NCI-H1694 treated with DMSO at 0.1 percent for 48 hours (cell line): ENCODE results near the gene CMTM4.
"Not testable (repeated sequence)": the region's sequence is repeated elsewhere in the genome, so short reads cannot be mapped to it uniquely, and the experiment has no call there.

Source experiments
- DNase-seq: peaks from one replicate; lab custom pipeline; 2025; lab: John Stamatoyannopoulos, UW

CMTM4 gene

DNA sequence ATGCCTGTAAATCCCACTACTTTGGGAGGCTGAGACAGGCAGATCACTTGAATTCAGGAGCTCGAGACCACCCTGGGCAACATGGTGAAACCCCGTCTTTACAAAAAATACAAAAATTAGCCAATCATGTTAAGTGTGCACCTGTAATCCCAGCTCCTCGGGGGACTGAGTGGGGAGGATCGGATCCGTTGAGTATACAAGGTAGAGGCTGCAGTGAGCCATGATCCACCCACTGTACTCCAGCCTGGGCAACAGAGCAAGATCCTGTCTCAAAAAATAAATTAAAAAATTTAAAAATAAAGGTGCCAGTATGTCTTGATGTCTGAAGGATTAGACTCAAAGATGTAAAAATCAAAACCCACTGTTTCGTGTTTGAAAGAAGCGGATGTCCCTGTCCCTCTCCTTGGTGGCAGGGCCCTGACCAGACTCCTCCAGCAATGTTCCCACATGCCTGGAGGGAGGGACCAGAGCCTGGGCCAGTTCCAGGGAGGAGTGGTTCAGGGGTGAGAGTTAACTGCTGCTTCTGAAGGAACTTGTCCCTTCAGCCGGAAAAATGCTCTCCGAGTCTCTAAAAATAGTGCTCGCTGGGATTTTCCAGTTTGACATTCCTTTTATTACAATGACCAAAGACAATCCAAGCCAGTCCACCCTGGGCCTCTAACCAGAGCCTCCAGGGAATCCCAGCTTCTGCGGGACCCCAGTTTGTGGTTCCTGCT, 9.4 kb upstream of the CMTM4 start:
- no peak for DNase-seq

DNA sequence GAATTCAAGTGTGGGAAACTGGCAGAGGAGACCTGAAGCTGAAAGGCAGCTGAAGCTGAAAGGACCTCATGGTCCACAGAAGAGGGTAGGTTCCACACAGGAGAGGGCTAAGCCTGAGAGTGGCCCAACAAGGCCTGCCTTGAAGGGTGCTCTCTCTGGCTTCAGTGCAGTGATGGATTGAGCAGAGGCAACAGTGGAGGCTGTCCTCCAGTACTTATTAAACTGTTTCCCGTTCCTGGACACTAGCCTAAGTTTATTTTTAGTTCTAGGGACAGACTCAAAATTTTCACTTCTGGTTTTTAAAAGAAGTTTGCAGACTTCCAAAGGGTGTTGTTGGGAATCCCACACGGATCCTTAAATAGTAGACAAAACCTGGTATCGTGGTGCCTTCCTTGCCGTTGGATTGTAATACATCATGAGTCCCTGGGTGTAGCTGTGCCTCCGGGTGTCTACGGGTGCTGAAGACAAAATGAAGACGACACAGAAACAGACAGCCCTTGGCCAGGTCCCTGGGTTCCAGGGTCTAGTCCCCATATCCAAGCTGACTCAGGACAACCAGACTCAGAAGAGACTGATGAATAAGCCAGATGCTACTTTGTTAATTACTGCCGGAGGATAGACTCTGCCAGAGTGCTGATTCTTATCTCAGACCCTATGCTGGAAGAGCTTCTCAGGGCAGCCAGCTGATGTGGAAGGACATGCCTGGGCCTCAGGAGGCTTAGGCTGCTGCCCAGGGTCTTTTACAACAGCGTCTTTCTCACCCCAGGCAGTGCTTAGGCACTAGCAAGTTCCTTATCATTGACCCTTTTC, 7.1 kb upstream of the CMTM4 start:
- peak; percentile 26 for DNase-seq

- no peak for DNase-seq
Measured at GRCh38 chr16:66701516-66701915, 5.0 kb upstream of the CMTM4 start.

- no peak for DNase-seq
Measured at GRCh38 chr16:66701026-66701425, 4.5 kb upstream of the CMTM4 start.

- DNase-seq: no peak
Measured at GRCh38 chr16:66699898-66700297, 3.4 kb upstream of the CMTM4 start.

DNA sequence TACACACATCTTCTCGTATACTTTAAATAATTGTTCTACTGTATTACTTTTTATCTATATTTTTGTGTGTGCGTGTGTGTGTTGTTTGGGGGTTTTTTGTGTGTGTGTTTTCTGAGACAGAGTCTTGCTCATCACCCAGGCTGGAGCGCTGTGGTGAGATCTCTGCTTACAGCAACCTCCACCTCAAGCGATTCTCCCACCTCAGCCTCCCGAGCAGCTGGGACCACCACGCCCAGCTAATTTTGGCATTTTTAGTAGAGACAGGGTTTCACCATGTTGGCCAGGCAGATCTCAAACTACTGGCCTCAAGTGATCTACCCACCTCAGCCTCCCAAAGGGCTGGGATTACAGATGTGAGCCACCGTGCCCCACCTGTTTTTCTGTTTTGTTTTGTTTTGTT, 1.5 kb upstream of the CMTM4 start:
- no peak for DNase-seq

DNA sequence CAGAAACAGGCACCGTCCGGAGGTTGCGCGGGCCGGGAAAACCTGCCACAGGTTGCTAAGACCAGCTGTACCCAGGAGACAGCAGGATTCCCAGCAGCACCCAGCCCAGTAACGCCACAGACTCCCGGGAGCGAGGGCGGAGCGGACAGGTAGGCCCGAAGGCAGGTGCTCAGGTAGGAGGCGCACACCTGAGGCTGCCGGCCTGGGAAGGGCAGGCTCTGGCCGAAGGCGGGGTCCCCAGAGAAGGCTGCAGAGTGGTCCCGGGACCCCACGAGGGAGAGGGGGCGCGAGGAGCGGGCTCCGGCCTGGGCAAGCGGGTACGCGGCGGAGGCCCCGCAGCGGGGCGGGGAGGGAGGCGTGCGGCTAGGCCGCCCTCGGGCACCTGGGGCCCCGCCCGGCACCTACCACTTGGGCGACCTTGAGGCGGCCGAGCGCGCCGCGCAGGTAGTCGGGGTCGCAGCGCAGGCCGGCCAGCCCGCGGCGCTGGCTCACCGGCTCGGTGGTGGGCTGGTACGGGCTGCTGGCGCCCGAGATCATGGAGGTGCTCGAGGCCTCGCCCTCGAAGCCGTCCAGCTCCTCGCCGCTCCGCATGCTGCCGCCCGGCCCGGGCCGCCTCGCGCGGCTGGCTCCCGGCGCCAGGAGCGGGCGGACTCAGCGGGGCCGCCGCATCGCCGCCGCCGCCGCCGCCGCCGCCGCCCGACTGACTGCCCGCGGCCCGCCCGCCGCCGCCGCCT, 441 bp downstream of the CMTM4 start:
- DNase-seq: peak; percentile 29

- no peak for DNase-seq
Measured at GRCh38 chr16:66695471-66695934, 1.0 kb downstream of the CMTM4 start.

DNA sequence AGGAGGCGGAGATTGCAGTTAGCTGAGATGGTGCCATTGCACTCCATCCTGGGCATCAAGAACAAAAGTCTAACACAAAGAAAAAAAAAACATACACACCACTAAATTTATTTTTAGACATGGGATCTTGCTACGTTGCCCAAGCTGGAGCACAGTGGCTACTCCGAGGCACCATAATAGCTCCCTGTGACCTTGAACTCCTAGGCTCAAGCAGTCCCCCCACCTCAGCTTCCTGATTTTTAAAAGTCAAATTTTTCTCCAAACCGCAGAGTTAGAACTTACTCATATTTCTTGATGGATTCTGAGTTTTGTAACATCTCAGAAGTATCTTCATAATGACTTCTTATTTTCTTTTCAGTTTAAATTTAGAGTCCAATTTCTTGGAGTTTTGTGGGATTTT, 3.4 kb downstream of the CMTM4 start:
- no peak for DNase-seq

- no peak for DNase-seq
Measured at GRCh38 chr16:66692341-66692740, 4.2 kb downstream of the CMTM4 start.

DNA sequence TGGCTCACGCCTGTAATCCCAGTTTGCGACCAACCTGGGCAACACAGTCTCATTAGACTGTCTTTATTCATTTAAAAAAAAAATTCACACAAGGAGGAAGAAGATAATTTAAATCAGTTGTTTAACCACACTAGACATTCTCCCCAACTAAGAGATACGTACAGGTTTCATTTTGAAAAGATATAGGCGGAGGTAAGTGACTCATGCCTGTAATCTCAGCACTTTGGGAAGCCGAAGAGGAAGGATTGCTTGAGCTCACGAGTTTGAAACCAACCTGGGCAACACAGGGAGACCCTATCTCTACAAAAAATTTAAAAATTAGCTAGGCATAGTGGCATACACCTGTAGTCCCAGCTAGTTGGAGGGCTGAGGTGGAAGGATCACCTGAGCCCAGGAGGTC, 5.3 kb downstream of the CMTM4 start:
- no peak for DNase-seq

DNA sequence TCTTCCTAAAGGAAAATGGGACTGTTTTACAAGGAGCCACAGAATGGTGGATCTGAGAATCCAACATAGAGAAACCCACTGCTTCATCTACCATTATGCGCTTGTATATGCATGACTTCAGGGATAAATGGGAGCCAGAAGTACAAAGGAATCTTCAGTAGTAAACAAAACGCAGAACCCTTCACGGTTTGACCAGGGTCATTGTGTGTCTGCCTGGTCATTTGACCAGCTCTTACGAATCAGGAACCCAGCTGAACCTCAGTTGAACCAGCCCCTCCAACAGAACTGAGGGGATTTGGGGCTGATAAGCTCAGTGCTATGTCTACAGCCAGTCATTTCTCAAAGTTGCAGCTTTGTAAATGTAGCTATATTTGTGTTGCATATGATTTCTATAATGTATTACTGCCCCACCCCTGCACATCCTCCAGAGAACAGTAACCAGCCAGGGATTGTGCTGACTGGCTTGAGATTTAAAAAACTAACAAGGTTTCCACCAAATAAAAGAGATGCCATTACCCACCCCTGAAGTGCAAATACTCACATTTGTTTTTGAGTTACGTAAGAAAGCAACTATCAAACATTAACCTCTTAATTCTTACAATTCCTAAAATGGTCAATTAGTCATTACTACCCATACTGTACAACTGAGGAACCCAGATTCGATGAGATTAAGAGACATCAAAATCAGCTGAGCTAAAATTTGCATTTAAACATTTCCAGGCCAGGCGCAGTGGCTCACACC, 6.3 kb downstream of the CMTM4 start:
- DNase-seq: no peak

GRCh38 chr16:66689282-66689681, 7.3 kb downstream of the CMTM4 start:
- DNase-seq: no peak

DNA sequence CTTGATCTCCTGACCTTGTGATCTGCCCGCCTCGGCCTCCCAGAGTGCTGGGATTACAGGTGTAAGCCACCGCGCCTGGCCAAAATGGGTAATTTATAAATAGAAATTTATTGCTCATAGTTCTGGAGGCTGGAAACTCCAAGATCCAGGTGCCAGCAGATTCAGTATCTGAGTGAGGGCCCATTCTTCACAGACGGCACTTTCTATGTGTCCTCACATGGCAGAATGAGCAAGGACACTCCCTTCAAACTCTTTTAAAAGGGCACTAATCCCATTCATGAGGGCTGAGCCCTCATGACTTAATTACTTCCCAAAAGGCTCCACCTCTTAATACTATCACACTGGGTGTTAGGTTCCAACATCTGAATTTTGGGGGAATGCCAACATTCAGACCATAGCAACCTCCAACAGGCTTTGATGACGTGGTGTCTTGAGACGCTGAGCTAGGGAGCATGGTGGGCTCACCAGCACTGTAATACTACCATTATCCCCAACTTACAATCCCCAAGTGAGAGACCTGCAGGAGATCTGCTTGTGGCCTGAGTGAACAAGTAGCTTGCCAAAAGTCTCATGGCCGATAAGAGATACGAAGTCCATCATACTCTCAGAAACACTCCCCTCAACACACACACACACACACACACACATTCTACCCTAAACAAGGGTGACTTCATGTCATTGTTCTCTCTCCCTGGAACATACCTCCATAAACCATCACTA, 8.5 kb downstream of the CMTM4 start:
- DNase-seq: no peak

- not testable (repeated sequence) for DNase-seq
Measured at GRCh38 chr16:66685501-66686115, 10.9 kb downstream of the CMTM4 start.

DNA sequence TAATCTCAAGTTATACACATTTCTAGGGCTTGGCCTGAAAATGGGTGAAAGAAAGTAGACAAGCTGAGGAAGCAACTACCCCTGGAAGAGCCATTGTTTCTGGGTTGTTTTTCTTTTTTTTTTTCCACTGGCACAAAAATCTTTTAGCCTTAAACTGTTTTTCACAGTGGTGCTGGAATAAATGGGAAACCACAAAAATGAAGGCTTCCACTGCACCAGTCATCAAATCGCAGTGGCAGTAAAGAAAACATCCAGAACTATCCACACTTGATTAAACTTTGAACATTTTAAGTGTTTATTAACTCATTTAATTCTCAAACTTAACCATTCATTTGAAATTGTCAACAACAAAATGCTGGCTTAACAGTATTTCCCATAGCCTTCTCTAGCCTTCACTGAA, 14.3 kb downstream of the CMTM4 start:
- no peak for DNase-seq

DNA sequence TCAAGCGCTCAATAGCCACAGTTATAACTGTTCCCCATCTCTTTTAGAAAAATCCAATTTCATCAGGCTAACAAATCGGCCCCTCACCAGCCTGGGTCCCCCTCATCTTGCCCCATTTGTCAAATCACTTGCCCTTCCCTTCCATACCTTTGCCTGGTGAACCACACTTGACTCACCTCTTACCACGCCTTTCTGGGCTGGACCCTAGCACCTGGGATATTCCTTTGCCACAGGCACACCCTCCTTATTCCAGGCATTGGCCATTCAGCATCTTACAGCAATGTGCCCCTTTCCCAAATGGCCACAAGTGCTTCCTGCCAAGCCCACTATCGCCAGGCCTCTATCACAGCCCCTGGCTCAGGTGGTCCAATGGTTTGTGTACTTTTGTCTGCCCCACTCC, 14.9 kb downstream of the CMTM4 start:
- no peak for DNase-seq

GRCh38 chr16:66678337-66678736, 18.2 kb downstream of the CMTM4 start:
- DNase-seq: no peak

DNA sequence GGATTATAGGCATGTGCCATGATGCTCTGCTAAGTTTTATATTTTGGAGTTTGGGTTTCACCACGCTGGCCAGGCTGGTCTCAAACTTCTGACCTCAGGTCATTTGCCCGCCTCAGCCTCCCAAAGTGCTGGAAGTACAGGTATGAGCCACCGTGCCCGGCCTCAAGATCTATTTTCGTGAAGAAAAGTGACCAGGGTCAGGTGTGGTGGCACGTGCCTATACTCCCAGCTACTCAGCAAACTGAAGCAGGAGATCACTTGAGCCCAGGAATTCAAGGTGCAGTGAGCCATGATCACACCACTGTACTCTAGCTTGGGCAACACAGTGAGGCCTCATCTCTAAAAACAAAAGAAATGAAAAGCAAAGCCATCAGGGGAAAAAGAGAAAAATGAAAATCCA, 18.7 kb downstream of the CMTM4 start:
- no peak for DNase-seq

DNA sequence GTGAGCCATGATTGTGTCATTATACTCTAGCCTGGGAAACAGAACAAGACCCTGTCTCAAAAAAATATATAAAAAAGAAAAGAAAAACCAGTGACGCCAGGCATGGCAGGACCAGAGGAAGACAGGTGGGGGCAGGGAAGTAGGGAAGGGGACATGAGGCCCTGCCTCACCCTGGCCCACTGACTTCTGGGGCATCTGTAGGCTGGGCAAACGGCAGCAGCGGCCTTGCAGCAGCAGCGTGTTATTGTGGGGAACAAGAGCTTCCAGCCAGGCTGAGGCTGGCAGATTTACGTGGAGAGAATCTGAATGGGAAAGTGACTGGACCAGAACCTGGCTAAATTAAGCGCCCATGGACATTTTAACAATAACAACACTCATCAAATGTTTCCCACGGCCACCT, 19.4 kb downstream of the CMTM4 start:
- DNase-seq: no peak

DNA sequence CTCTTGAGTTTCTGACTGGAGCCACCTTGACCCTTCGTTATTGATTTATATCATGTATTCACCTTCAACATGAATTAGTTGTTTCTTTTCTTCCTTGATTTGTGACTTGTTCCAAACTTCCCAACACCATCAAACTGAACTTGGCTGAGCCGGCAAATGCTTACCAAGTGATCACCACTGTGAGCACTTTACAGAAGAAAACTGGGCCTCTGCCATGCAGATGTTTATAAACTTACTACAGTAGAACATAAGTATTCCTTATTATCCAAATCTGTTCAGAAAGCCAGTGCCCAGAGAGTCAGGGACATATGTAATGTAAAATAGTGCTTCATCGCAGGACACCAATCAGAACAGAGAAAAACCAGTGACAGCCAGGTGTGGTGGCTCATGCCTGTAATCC, 19.9 kb downstream of the CMTM4 start:
- no peak for DNase-seq
